Ishikawa (cell line): ENCODE data around the gene PADI1.
A peak's percentile ranks its signal among the peaks of the same experiment; 100 is the strongest.

Experiments
- CEBPB ChIP-seq: IDR thresholded peaks from 2 replicates; pipeline ENCODE4 v1.6.1; 2012
- CREB1 ChIP-seq: IDR thresholded peaks from 2 replicates; pipeline ENCODE4 v1.6.1; 2012; ENCODE audit warnings: low read depth
- EGR1 ChIP-seq: IDR thresholded peaks from 2 replicates; pipeline ENCODE4 v1.6.1; 2012
- EP300 ChIP-seq: IDR thresholded peaks from 2 replicates; pipeline ENCODE4 v1.6.1; 2012; ENCODE audit warnings: borderline replicate concordance
- FOXM1 ChIP-seq: IDR thresholded peaks from 2 replicates; pipeline ENCODE4 v1.6.1; 2012; ENCODE audit warnings: low read depth, borderline replicate concordance
- MAX ChIP-seq: IDR thresholded peaks from 2 replicates; pipeline ENCODE4 v1.6.1; 2012
- NFIC ChIP-seq: IDR thresholded peaks from 2 replicates; pipeline ENCODE4 v1.6.1; 2012
- RAD21 ChIP-seq: IDR thresholded peaks from 2 replicates; pipeline ENCODE4 v1.6.1; 2012; ENCODE audit warnings: low read depth
- TAF1 ChIP-seq: IDR thresholded peaks from 2 replicates; pipeline ENCODE4 v1.6.1; 2012; ENCODE audit warnings: low read depth, mild to moderate bottlenecking
- TCF12 ChIP-seq: IDR thresholded peaks from 2 replicates; pipeline ENCODE4 v1.6.1; 2012; ENCODE audit warnings: low read depth
- TEAD4 ChIP-seq: IDR thresholded peaks from 2 replicates; pipeline ENCODE4 v1.6.1; 2012
- USF1 ChIP-seq: IDR thresholded peaks from 2 replicates; pipeline ENCODE4 v1.6.1; 2012
- YY1 ChIP-seq: IDR thresholded peaks from 2 replicates; pipeline ENCODE4 v1.6.1; 2012; ENCODE audit warnings: low read depth
- ZBTB7A ChIP-seq: IDR thresholded peaks from 2 replicates; pipeline ENCODE4 v1.6.1; 2012; ENCODE audit warnings: low read depth
- TF ChIP-seq, protein P1 (sequence below): IDR thresholded peaks from 2 replicates; pipeline ENCODE4 v1.6.1; 2012; ENCODE audit warnings: low read depth, mild to moderate bottlenecking

Gene PADI1

GRCh38 chr1:17276568-17276967, 71.6 kb downstream of the PADI1 start:
- TF ChIP-seq MAX: no peak
- TF ChIP-seq FOXM1: no peak
- no peak for TF ChIP-seq USF1
- no peak for TF ChIP-seq ZBTB7A
- TF ChIP-seq, protein P1, sequence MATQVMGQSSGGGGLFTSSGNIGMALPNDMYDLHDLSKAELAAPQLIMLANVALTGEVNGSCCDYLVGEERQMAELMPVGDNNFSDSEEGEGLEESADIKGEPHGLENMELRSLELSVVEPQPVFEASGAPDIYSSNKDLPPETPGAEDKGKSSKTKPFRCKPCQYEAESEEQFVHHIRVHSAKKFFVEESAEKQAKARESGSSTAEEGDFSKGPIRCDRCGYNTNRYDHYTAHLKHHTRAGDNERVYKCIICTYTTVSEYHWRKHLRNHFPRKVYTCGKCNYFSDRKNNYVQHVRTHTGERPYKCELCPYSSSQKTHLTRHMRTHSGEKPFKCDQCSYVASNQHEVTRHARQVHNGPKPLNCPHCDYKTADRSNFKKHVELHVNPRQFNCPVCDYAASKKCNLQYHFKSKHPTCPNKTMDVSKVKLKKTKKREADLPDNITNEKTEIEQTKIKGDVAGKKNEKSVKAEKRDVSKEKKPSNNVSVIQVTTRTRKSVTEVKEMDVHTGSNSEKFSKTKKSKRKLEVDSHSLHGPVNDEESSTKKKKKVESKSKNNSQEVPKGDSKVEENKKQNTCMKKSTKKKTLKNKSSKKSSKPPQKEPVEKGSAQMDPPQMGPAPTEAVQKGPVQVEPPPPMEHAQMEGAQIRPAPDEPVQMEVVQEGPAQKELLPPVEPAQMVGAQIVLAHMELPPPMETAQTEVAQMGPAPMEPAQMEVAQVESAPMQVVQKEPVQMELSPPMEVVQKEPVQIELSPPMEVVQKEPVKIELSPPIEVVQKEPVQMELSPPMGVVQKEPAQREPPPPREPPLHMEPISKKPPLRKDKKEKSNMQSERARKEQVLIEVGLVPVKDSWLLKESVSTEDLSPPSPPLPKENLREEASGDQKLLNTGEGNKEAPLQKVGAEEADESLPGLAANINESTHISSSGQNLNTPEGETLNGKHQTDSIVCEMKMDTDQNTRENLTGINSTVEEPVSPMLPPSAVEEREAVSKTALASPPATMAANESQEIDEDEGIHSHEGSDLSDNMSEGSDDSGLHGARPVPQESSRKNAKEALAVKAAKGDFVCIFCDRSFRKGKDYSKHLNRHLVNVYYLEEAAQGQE: no peak
- TF ChIP-seq EGR1: no peak
- TF ChIP-seq NFIC: peak; percentile 94
- no peak for TF ChIP-seq YY1
- no peak for TF ChIP-seq CEBPB
- peak; percentile 39; the same call in 1 of the 2 replicates for TF ChIP-seq RAD21
- no peak for TF ChIP-seq TAF1
- peak; percentile 83 for TF ChIP-seq EP300
- no peak for TF ChIP-seq CREB1
- peak; percentile 53; the same call in 1 of the 2 replicates for TF ChIP-seq TEAD4
- TF ChIP-seq TCF12: peak; percentile 77; the same call in 1 of the 2 replicates

GRCh38 chr1:17277511-17278159, 72.7 kb downstream of the PADI1 start:
- TF ChIP-seq YY1: no peak
- TF ChIP-seq NFIC: no peak
- TF ChIP-seq, protein P1: no peak
- TF ChIP-seq TAF1: no peak
- TF ChIP-seq TEAD4: no peak
- TF ChIP-seq EP300: no peak
- no peak for TF ChIP-seq CEBPB
- no peak for TF ChIP-seq ZBTB7A

GRCh38 chr1:17278996-17279830, 74.3 kb downstream of the PADI1 start:
- no peak for TF ChIP-seq MAX
- no peak for TF ChIP-seq TCF12
- no peak for TF ChIP-seq EGR1
- no peak for TF ChIP-seq USF1
- TF ChIP-seq YY1: no peak
- TF ChIP-seq CREB1: no peak

DNA sequence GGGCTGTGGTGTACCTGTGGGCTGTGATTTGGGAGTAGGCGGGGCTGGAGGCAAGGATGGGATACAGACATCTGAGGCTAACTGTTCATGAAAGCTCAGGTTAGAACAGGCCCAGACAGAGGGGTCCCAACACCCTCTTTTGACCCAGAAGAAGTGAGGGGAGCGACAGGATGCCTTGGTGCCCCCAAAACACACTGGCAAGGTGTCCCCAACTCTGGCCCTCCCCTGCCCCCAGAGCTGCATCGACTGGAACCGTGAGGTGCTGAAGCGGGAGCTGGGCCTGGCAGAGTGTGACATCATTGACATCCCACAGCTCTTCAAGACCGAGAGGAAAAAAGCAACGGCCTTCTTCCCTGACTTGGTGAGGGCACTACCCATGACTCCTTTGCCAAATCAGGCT, 75.5 kb downstream of the PADI1 start:
- TF ChIP-seq USF1 (no peak), CREB1 (no peak), RAD21 (no peak), TCF12 (no peak), TAF1 (no peak), EP300 (no peak), ZBTB7A (no peak), TEAD4 (no peak), YY1 (no peak), NFIC (no peak), CEBPB (no peak), MAX (no peak), EGR1 (no peak), FOXM1 (no peak)
- TF ChIP-seq, protein P1: no peak
